DMS79 (cell line): ENCODE data around the gene CT45A6.
"Not testable (repeated sequence)": the region's sequence is repeated elsewhere in the genome, so short reads cannot be mapped to it uniquely, and the experiment has no call there.

Experiments used
- DNase-seq: peaks from one replicate; lab custom pipeline; 2025; lab: John Stamatoyannopoulos, UW

The CT45A6 gene

GRCh38 chrX:135802687-135803086, at the start of gene CT45A6:
Gene CT45A6 (minus strand): TSS chrX:135802787. CDS start chrX:135798993, 3,794 bp downstream.
- not testable (repeated sequence) for DNase-seq

- DNase-seq: not testable (repeated sequence)
Measured at GRCh38 chrX:135837180-135837579, 34.6 kb upstream of the CT45A6 start, which contains the start of gene CT45A7. Gene CT45A7 (minus strand): TSS chrX:135837280. CDS start chrX:135833533, 3,747 bp downstream.

GRCh38 chrX:135819912-135820311, 17.3 kb upstream of the CT45A6 start, which contains the start of gene CT45A2:
Gene CT45A2 (minus strand): TSS chrX:135820012. CDS start chrX:135816265, 3,747 bp downstream.
- not testable (repeated sequence) for DNase-seq

- DNase-seq: not testable (repeated sequence)
Measured at GRCh38 chrX:135785403-135785802, 17.2 kb downstream of the CT45A6 start, which contains the start of gene CT45A5. Gene CT45A5 (minus strand): TSS chrX:135785503. CDS start chrX:135781729, 3,774 bp downstream.

GRCh38 chrX:135768091-135768490, 34.5 kb downstream of the CT45A6 start, which contains the start of gene CT45A3:
Gene CT45A3 (minus strand): TSS chrX:135768191. CDS start chrX:135764444, 3,747 bp downstream.
- not testable (repeated sequence) for DNase-seq

GRCh38 chrX:135744739-135745138, 57.8 kb downstream of the CT45A6 start:
- DNase-seq: not testable (repeated sequence)
